CD4-positive, alpha-beta T cell treated with Interleukin-1 beta for 1 hour (primary cell): ENCODE results near the gene XPC.
"Not testable (repeated sequence)": the region's sequence is repeated elsewhere in the genome, so short reads cannot be mapped to it uniquely, and the experiment has no call there.

Source experiments
- DNase-seq, 2 donors: peaks; one replicate each; pipeline ENCODE4 v3.0.0-alpha.2; 2020 to 2022

The XPC gene

DNA sequence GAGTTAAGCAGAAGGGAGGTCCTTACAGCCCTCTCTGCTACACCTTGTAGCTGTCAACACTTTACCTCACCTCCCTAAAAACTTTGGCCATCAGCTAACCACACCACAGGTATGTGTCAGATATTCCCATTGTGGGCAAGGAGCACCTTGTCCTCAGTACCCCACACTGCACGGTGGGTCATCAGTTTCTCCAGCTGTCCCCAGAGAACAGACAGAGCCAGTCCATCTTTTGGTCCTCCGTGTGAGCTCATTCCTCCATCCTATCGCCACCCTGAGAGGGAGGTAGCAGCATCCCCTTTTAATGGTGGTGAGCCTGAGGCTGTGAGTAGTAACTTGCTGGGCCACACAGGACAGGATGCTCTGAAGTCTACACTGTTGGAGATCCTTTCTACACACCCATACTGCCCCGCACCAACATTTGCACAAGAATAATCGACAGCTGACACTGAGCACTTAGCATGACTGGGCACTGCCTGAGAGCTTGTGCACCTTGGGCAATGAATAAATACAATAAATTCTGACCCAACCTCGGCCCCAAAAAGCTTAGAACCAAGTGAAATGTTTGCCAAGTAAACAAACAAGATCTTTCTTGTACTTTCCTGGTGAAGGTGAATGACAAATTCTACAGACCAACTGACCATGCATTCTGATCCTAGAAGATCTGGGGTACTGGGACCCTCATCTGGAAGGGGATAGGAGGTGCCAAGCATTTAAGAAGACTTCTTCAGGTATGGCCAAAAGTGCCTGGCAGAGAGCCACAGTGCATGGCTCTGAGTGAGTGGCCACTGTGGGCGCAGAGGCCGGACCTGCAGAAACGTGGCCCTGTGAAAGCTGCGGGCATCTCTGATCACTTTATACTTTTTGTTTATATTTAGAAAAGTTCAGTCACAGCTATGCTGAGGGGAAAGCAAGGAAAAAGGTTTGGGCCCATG is 60.7 kb downstream of the XPC start:
- no peak for DNase-seq

GRCh38 chr3:14113965-14114635 is 64.3 kb downstream of the XPC start:
- no peak for DNase-seq

- no peak for DNase-seq
Measured at GRCh38 chr3:14110699-14111098, 67.7 kb downstream of the XPC start.

GRCh38 chr3:14109821-14110220 is 68.6 kb downstream of the XPC start:
- DNase-seq, result not testable (repeated sequence)

GRCh38 chr3:14097616-14098391 is 80.6 kb downstream of the XPC start:
- no peak for DNase-seq

DNA sequence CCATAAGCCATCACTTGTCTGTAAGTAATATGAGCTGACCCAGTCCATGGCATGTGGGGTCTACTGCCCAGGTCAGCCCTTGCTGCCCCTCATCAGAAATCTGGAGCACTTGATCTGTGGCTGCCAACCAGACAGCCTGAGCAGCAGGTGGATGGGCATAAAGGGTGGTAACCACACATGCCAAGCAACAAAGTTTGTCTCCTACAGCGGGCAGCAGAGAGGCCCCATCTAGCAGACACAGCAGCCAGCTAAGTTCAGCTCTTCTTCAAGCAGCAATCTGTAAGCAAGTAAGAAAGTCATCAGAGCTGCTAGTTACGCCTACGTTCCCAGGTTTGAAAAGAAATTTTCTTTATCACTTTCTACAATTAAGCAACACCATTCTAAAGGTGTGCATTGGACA is 81.7 kb downstream of the XPC start:
- no peak for DNase-seq
